T-cell (primary cell): Measurements from ENCODE around the gene MRPL17. TPM values are rescaled to one million over a fixed set of nuclear protein-coding genes. Genes with fewer than 3 reads are reported as not detected.

ENCODE experiments used
- ATAC-seq, 4 experiments: fragments of 200-7000 bp in 3 of 4; fragments of 150-1000 bp in 1 of 4; cut with Tn5 transposase; replicated peaks in 1 of 4; 1 replicate in 3 of 4; 2 replicates in 1 of 4; pipeline ENCODE4 v1.10.0; 2021; ENCODE audit warnings: moderate library complexity in 3 of 4, mild to moderate bottlenecking in 2 of 4, moderate number of reproducible peaks in 1 of 4
- CTCF ChIA-PET, 2 donors: fragments of 300-600 bp; sonication (Branson Sonifier 250); formaldehyde crosslinking; loops; one replicate each; lab custom pipeline; 2022; ENCODE audit warnings: antibody characterized with exemption in 2 of 2; lab: Charles Lee
- POLR2A ChIA-PET, 2 donors: fragments of 300-600 bp; sonication (Branson Sonifier 250); formaldehyde crosslinking; loops; one replicate each; lab custom pipeline; 2022; ENCODE audit warnings: antibody characterized with exemption in 2 of 2; lab: Charles Lee
- DNase-seq, 35 experiments: peaks; one replicate each; pipeline versions ENCODE4 v3.0.0 to v3.0.0-alpha.2; 2013 to 2023
- H3K27ac ChIP-seq: one replicate; pipeline ENCODE4 v1.5.1; 2013; ENCODE audit warnings: low read length
- H3K27me3 ChIP-seq, 2 experiments: replicated peaks in 1 of 2; 1 replicate in 1 of 2; 2 replicates in 1 of 2; pipeline versions ENCODE4 v1.6.1 to v1.7.0; 2013; ENCODE audit warnings: low read length in 1 of 2, mixed read lengths in 1 of 2; ENCODE audit not compliant: control insufficient read depth in 2 of 2, insufficient read depth in 2 of 2; ENCODE audit errors: extremely low read depth in 1 of 2
- H3K36me3 ChIP-seq, 2 donors: 1 replicate in 1 of 2; 2 replicates in 1 of 2; pipeline versions ENCODE4 v1.6.1 to v1.7.0; 2013; ENCODE audit warnings: low read length in 1 of 2; ENCODE audit not compliant: control insufficient read depth in 2 of 2, insufficient read depth in 1 of 2; ENCODE audit errors: extremely low read depth in 1 of 2
- H3K4me1 ChIP-seq, 2 experiments: 1 replicate in 1 of 2; 2 replicates in 1 of 2; pipeline versions ENCODE4 v1.6.1 to v1.7.0; 2013; ENCODE audit warnings: low read length in 2 of 2, mixed read lengths in 1 of 2; ENCODE audit not compliant: insufficient read depth in 2 of 2, control insufficient read depth in 1 of 2; ENCODE audit errors: extremely low read depth in 1 of 2
- H3K4me3 ChIP-seq, 2 donors: 1 replicate in 1 of 2; 2 replicates in 1 of 2; pipeline versions ENCODE4 v1.5.1 to v1.7.0; 2013; ENCODE audit warnings: mild to moderate bottlenecking in 2 of 2, low read length in 1 of 2, moderate library complexity in 1 of 2; ENCODE audit not compliant: control insufficient read depth in 1 of 2; ENCODE audit errors: extremely low read depth in 1 of 2
- H3K9me3 ChIP-seq: 2 replicates; pipeline ENCODE4 v1.7.0; 2013
- H3K27ac Mint-ChIP-seq, 2 donors: one replicate each; pipeline ENCODE4 v1.8.0; 2020 to 2021; ENCODE audit warnings: mild to moderate bottlenecking in 2 of 2, mixed read lengths in 2 of 2
- H3K27me3 Mint-ChIP-seq, 2 donors: one replicate each; pipeline ENCODE4 v1.8.0; 2021 to 2022; ENCODE audit warnings: mixed read lengths in 2 of 2
- H3K36me3 Mint-ChIP-seq: one replicate; pipeline ENCODE4 v1.8.0; 2021; ENCODE audit warnings: mixed read lengths
- H3K4me1 Mint-ChIP-seq, 3 donors: one replicate each; pipeline ENCODE4 v1.8.0; 2020 to 2022; ENCODE audit warnings: mixed read lengths in 3 of 3, mild to moderate bottlenecking in 1 of 3
- H3K4me3 Mint-ChIP-seq, 3 donors: one replicate each; pipeline ENCODE4 v1.8.0; 2020 to 2022; ENCODE audit warnings: mild to moderate bottlenecking in 3 of 3, mixed read lengths in 3 of 3, moderate library complexity in 3 of 3
- H3K9me3 Mint-ChIP-seq, 3 donors: one replicate each; pipeline ENCODE4 v1.8.0; 2020 to 2022; ENCODE audit warnings: mixed read lengths in 3 of 3
- WGBS: methylation state at CpG from one replicate; pipeline ENCODE4 v1.1.5; 2013; ENCODE audit warnings: missing lambda C conversion rate; ENCODE audit not compliant: insufficient coverage; 5-methylcytosine and 5-hydroxymethylcytosine counted together
- total RNA-seq, 35 experiments: library from RNA in 6 of 35; stranded (reverse) in 6 of 35; fragments of 120-200 nt in 1 of 35; gene quantifications; one replicate each; pipeline versions ENCODE4 v1.2.1 to v1.2.4 and lab custom pipeline; 2013 to 2026

Gene MRPL17
- total RNA-seq, 5 donors from 2014 or later (not counting 1 experiment from before 2014, with no cell fraction given): 12.1 to 33.1 (median 30.2) TPM

- no peak overlapping the region for H3K27ac Mint-ChIP-seq
- no peaks in the 10 kb centered on the region for H3K9me3 Mint-ChIP-seq
- DNase-seq: no peak
- H3K36me3 Mint-ChIP-seq: peaks cover 3% of the 10 kb centered on the region
- POLR2A ChIA-PET: no interaction called here
- H3K4me3 Mint-ChIP-seq: no peak overlapping the region
- H3K27me3 Mint-ChIP-seq: no peaks in the 10 kb centered on the region
- no peak for ATAC-seq
- no peak overlapping the region for H3K4me3 ChIP-seq
- peaks cover 0 to 16% of the 10 kb centered on the region in 2 experiments for H3K27me3 ChIP-seq
- CTCF ChIA-PET: no interaction called here
- H3K9me3 ChIP-seq: no peaks in the 10 kb centered on the region
- H3K36me3 ChIP-seq: peaks cover 2 to 4% of the 10 kb centered on the region in 2 donors
- peaks cover 0 to 6% (median 0%) of the 10 kb centered on the region in 3 donors for H3K4me1 Mint-ChIP-seq
- H3K4me1 ChIP-seq: peaks cover 0 to 2% of the 10 kb centered on the region in 2 experiments
- no CpG with 5 or more reads among the region's 3 CpGs for WGBS
- no peak overlapping the region for H3K27ac ChIP-seq
Measured at GRCh38 chr11:6637871-6638270, 45.3 kb downstream of the MRPL17 start.

DNA sequence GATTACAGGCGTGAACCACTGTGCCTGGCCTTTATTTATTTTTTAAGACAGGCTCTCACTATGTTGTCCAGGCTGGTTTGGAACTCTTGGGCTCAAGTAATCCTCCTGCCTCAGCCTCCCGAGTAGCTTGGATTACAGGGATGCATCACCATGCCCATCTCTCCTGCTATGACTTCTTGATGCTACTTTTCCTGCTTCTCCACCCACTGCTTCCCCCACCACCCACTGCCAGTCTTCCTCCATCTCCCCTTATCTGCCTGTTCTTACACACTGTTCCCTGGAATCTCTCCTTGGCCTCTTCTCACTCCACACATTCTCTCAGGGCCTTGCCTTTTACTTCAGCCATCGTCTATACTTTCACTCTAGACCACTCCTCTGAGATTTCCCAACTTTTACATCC is 46.7 kb downstream of the MRPL17 start:
- Mint-ChIP-seq H3K9me3 (no peaks in the 10 kb centered on the region), H3K4me1 (peaks cover 0 to 6% (median 0%) of the 10 kb centered on the region in 3 donors), H3K36me3 (peaks cover 4% of the 10 kb centered on the region), H3K27me3 (no peaks in the 10 kb centered on the region), H3K27ac (no peak overlapping the region), H3K4me3 (no peak overlapping the region)
- H3K27ac ChIP-seq: no peak overlapping the region
- H3K9me3 ChIP-seq: no peaks in the 10 kb centered on the region
- H3K36me3 ChIP-seq: peaks cover 4 to 7% of the 10 kb centered on the region in 2 donors
- no peak for ATAC-seq
- POLR2A ChIA-PET: no interaction called here
- no peak overlapping the region for H3K4me3 ChIP-seq
- peaks cover 0 to 13% of the 10 kb centered on the region in 2 experiments for H3K27me3 ChIP-seq
- H3K4me1 ChIP-seq: no peaks in the 10 kb centered on the region
- CTCF ChIA-PET: no interaction called here
- no peak for DNase-seq
- WGBS: 87% methylated on average over 3 of the region's 3 CpGs

DNA sequence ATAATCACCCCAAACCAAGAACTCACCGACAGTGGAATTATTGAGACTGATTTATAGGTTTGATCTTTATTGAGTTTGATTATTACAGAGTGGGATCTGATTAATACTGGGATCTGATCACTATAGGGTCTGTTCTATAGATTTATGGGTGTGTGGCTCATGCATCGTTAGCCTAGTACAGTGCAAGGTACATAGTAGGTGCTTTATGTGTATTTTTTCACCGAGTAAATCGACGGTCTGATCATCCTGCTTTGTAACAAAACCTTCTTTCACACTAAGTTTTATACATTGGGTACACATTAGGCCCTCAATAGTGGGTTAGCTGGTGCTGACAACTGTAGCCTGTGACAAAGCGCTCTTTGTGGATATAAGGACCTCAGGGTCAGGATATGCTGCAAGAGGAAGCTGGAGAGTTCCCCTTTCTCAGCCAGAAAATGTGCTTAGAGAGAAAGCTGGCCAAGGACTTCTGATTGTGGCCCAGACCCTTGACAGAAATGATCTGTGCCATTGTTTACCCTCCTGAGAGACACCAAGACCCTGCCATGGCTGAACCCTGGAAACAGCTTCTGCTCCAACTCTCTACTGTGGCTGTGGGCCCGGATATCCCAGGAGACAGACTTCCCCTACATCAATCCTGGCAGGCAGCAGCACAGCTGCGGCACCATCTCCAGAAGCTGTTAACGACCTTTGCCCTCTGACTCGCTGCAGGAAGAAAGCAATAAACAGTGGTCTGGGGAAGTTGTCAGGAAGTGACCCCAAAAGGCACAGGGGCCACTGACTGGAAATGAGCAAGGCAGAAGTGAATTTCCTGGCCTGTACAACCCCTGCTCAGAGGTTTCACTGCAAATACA is 47.8 kb downstream of the MRPL17 start:
- ATAC-seq (no peak), DNase-seq (no peak)
- POLR2A ChIA-PET: interaction anchor here in 1 of 2 donors (0.7 kb wide), 1 partner anchor 28 kb away, joined by 3 read pairs; no protein-coding TSS in a partner anchor
- Histone ChIP-seq H3K27me3 (peaks cover 0 to 4% of the 10 kb centered on the region in 2 experiments), H3K4me3 (no peak overlapping the region), H3K4me1 (no peaks in the 10 kb centered on the region), H3K27ac (no peak overlapping the region), H3K36me3 (peaks cover 1 to 8% of the 10 kb centered on the region in 2 donors), H3K9me3 (no peaks in the 10 kb centered on the region)
- Mint-ChIP-seq H3K4me3 (no peak overlapping the region), H3K9me3 (no peaks in the 10 kb centered on the region), H3K4me1 (peaks cover 0 to 6% (median 0%) of the 10 kb centered on the region in 3 donors), H3K27me3 (no peaks in the 10 kb centered on the region), H3K27ac (no peak overlapping the region), H3K36me3 (peaks cover 9% of the 10 kb centered on the region)
- 53% methylated on average over 5 of the region's 10 CpGs for WGBS
- CTCF ChIA-PET: no interaction called here

DNA sequence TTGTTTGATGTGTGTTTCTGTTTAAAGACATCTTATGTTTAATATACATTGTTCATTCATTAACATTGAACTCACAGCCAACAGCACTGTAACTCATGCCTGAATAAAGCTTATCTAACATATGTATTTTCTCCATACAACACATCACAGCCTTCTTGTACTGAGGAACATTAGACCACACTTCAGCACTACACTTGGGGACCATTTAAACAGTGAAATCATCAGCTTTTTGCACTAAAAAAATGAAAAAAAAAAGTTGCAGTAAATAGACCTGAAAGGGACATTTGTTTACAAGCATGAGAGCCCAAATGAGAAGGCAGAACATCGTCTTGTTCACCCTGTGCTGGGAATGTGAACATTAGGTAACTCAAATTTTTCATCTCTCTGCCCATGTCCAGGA is 48.6 kb downstream of the MRPL17 start:
- Mint-ChIP-seq H3K36me3 (peaks cover 9% of the 10 kb centered on the region), H3K9me3 (no peaks in the 10 kb centered on the region), H3K27me3 (no peaks in the 10 kb centered on the region), H3K27ac (no peak overlapping the region), H3K4me1 (peaks cover 0 to 4% (median 0%) of the 10 kb centered on the region in 3 donors), H3K4me3 (no peak overlapping the region)
- CTCF ChIA-PET: no interaction called here
- H3K27me3 ChIP-seq: no peaks in the 10 kb centered on the region
- H3K4me3 ChIP-seq: no peak overlapping the region
- no peak overlapping the region for H3K27ac ChIP-seq
- H3K36me3 ChIP-seq: peaks cover 0 to 5% of the 10 kb centered on the region in 2 donors
- no peak for DNase-seq
- no peaks in the 10 kb centered on the region for H3K9me3 ChIP-seq
- POLR2A ChIA-PET: no interaction called here
- ATAC-seq: no peak
- no CpG with 5 or more reads among the region's 1 CpG for WGBS
- no peaks in the 10 kb centered on the region for H3K4me1 ChIP-seq

GRCh38 chr11:6633422-6634408 is 49.4 kb downstream of the MRPL17 start:
- ATAC-seq (no peak), DNase-seq (no peak)
- Histone ChIP-seq H3K4me1 (no peaks in the 10 kb centered on the region), H3K27me3 (no peaks in the 10 kb centered on the region), H3K27ac (no peak overlapping the region), H3K36me3 (peaks cover 0 to 5% of the 10 kb centered on the region in 2 donors), H3K4me3 (no peak overlapping the region), H3K9me3 (no peaks in the 10 kb centered on the region)
- ChIA-PET CTCF (no interaction called here), POLR2A (no interaction called here)
- Mint-ChIP-seq H3K4me1 (peaks cover 0 to 3% (median 0%) of the 10 kb centered on the region in 3 donors), H3K36me3 (peaks cover 6% of the 10 kb centered on the region), H3K9me3 (no peaks in the 10 kb centered on the region), H3K4me3 (no peak overlapping the region), H3K27me3 (no peaks in the 10 kb centered on the region), H3K27ac (peak overlapping the region in 1 of 2 donors; percentile 28)
- WGBS: 93% methylated on average over 13 of the region's 16 CpGs
